ENCODE measurements around the gene PSMA6. TPM values are rescaled to one million over a fixed set of nuclear protein-coding genes. Genes with fewer than 3 reads are reported as not detected.

PSMA6 gene
- total and polyA plus RNA-seq, 2 of the 13 experiments (the other 11 are each of a cell fraction or from before 2014, with no cell fraction given): 525 to 1,109 TPM

DNA sequence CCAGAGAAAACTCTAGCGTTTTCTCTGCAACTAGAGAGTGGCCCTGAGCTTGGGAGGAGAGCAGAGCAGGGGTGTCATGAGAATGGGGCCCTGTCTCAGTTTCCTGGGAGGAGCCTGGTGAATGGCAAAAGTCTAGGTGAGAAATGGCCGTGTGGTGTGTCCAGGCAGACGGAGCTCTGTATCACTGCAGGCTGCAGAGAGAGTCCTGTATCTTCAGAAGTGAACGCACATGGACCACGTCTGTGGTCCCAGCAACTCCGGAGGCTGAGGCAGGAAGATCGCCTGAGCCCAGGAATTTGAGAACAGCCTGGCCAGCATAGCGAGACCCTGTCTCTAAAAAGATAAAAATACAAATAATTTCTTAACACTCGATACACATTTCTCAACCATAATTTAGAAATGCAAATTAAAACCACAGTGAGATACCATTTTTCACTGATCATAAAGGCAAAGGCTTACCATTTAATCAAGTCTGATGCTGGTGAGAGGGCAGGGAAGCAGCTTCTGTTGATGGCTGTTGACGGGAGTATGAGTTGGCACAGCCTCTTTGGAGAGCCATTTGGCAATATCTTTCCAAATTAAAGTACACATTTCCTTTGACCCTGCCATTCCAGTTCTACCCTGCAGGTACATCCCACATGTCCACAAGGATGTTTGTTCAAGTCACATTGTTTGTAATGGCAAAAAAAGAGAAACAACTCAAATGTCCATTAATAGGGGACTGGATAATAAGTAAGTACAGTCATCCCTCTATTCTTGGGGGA is 61.4 kb downstream of the PSMA6 start (continued):
- TF ChIP-seq, protein P1, sequence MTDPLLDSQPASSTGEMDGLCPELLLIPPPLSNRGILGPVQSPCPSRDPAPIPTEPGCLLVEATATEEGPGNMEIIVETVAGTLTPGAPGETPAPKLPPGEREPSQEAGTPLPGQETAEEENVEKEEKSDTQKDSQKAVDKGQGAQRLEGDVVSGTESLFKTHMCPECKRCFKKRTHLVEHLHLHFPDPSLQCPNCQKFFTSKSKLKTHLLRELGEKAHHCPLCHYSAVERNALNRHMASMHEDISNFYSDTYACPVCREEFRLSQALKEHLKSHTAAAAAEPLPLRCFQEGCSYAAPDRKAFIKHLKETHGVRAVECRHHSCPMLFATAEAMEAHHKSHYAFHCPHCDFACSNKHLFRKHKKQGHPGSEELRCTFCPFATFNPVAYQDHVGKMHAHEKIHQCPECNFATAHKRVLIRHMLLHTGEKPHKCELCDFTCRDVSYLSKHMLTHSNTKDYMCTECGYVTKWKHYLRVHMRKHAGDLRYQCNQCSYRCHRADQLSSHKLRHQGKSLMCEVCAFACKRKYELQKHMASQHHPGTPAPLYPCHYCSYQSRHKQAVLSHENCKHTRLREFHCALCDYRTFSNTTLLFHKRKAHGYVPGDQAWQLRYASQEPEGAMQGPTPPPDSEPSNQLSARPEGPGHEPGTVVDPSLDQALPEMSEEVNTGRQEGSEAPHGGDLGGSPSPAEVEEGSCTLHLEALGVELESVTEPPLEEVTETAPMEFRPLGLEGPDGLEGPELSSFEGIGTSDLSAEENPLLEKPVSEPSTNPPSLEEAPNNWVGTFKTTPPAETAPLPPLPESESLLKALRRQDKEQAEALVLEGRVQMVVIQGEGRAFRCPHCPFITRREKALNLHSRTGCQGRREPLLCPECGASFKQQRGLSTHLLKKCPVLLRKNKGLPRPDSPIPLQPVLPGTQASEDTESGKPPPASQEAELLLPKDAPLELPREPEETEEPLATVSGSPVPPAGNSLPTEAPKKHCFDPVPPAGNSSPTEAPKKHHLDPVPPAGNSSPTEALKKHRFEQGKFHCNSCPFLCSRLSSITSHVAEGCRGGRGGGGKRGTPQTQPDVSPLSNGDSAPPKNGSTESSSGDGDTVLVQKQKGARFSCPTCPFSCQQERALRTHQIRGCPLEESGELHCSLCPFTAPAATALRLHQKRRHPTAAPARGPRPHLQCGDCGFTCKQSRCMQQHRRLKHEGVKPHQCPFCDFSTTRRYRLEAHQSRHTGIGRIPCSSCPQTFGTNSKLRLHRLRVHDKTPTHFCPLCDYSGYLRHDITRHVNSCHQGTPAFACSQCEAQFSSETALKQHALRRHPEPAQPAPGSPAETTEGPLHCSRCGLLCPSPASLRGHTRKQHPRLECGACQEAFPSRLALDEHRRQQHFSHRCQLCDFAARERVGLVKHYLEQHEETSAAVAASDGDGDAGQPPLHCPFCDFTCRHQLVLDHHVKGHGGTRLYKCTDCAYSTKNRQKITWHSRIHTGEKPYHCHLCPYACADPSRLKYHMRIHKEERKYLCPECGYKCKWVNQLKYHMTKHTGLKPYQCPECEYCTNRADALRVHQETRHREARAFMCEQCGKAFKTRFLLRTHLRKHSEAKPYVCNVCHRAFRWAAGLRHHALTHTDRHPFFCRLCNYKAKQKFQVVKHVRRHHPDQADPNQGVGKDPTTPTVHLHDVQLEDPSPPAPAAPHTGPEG (CRISPR knock-in tag; IDR thresholded peaks at IDR 0.05): no peak
- TF ChIP-seq ZNF570 (CRISPR knock-in tag; IDR thresholded peaks at IDR 0.05; ENCODE audit: borderline replicate concordance) (no peak), ZNF775 (CRISPR knock-in tag; IDR thresholded peaks at IDR 0.05; ENCODE audit: borderline replicate concordance) (0 out of 2 replicates have a peak, but pooled peaks have one; percentile 63), KMT2A (CRISPR knock-in tag; IDR thresholded peaks at IDR 0.05) (no peak), ZBTB3 (CRISPR knock-in tag; IDR thresholded peaks at IDR 0.05; ENCODE audit: borderline replicate concordance, low read depth) (no peak), KAT2B (IDR thresholded peaks at IDR 0.05; ENCODE audit: borderline replicate concordance, low read depth, low read length) (0 out of 2 replicates have a peak, but pooled peaks have one; percentile 9), ZNF709 (CRISPR knock-in tag; IDR thresholded peaks at IDR 0.05) (no peak), ZNF362 (CRISPR knock-in tag; IDR thresholded peaks at IDR 0.05; ENCODE audit: borderline replicate concordance) (peak; percentile 44; the same call in 1 of the 2 replicates)
